ENCODE data around the gene BTNL9. TPM values are rescaled to one million over a fixed set of nuclear protein-coding genes. Genes with fewer than 3 reads are reported as not detected.

The BTNL9 gene
- total RNA-seq, 1 experiment from 2014 or later, result 0.96 TPM

- H2BK20ac ChIP-seq (ENCODE audit: low read depth, low read length, poor library complexity, severe bottlenecking), result no peak overlapping the region
- no peak overlapping the region for H3T11ph ChIP-seq (ENCODE audit: low read length)
- no peak overlapping the region for H4K91ac ChIP-seq (ENCODE audit: insufficient read length, low read depth, low read length)
- no peaks in the 10 kb centered on the region for H3K79me1 ChIP-seq (ENCODE audit: insufficient read depth, low read depth, low read length, poor library complexity, severe bottlenecking)
- peaks cover 9% of the 10 kb centered on the region; the same call in 1 of the 2 replicates for H3K27me3 ChIP-seq (ENCODE audit: insufficient read depth, low read length)
- H2AK5ac ChIP-seq (ENCODE audit: insufficient read length, low read length), result no peak overlapping the region
- peaks cover 1 to 4% of the 10 kb centered on the region in 2 experiments; a peak in 3 of 5 replicates for H3K9me3 Mint-ChIP-seq
- no CpG with 5 or more reads among the region's 2 CpGs for WGBS (ENCODE audit: extremely low coverage, insufficient read length, low lambda C conversion rate)
- TF ChIP-seq CTCF (conservative IDR thresholded peaks at IDR 0.05), result no peak
- no peak overlapping the region for H3K27ac Mint-ChIP-seq
- H3K23ac ChIP-seq (ENCODE audit: insufficient read length, low read depth, low read length), result no peak overlapping the region
- no peaks in the 10 kb centered on the region for H3K36me3 Mint-ChIP-seq (ENCODE audit: insufficient read depth in 1 of 3, low read depth in 3 of 3)
- H3K9ac ChIP-seq (ENCODE audit: extremely low read depth, insufficient read length, low read length), result no peak overlapping the region
- no peak overlapping the region for H3K27ac ChIP-seq (ENCODE audit: insufficient read length, low read depth, low read length)
- no peak overlapping the region for H3K14ac ChIP-seq (ENCODE audit: insufficient read depth, low read length)
- no peak overlapping the region for H2BK120ac ChIP-seq (ENCODE audit: low read depth, low read length, poor library complexity, severe bottlenecking)
- H4K5ac ChIP-seq (ENCODE audit: insufficient read length, low read depth, low read length), result no peak overlapping the region
- H2AFZ ChIP-seq (ENCODE audit: low read length), result no peak overlapping the region
- no peak overlapping the region for H2BK5ac ChIP-seq (ENCODE audit: insufficient read length, low read length)
- no peaks in the 10 kb centered on the region for H3K23me2 ChIP-seq (ENCODE audit: insufficient read length, low read depth, low read length, poor library complexity, severe bottlenecking)
- peaks cover 5% of the 10 kb centered on the region in 2 experiments; a peak in 3 of 4 replicates for H3K4me1 Mint-ChIP-seq
- H4K8ac ChIP-seq (replicated peaks; ENCODE audit: insufficient read length, low read depth, low read length), result no peak overlapping the region
- no peak overlapping the region for H3K4me3 Mint-ChIP-seq
- no peaks in the 10 kb centered on the region for H3K79me2 ChIP-seq (ENCODE audit: insufficient read depth, low read length)
- H3K4me1 ChIP-seq (ENCODE audit: insufficient read depth, low read length), result no peaks in the 10 kb centered on the region
- H4K20me1 ChIP-seq (ENCODE audit: control insufficient read depth, insufficient read depth, insufficient read length), result no peaks in the 10 kb centered on the region
- peaks cover 39% of the 10 kb centered on the region for H3K27me3 Mint-ChIP-seq (ENCODE audit: low read depth)
- H3K56ac ChIP-seq (ENCODE audit: insufficient read length, low read depth, low read length), result no peak overlapping the region
- H2BK12ac ChIP-seq (ENCODE audit: insufficient read length, low read depth, low read length), result no peak overlapping the region
- no peak overlapping the region for H2BK15ac ChIP-seq (ENCODE audit: low read depth, low read length)
- H3K18ac ChIP-seq (ENCODE audit: insufficient read length, low read depth, low read length), result no peak overlapping the region
- H3K9me3 ChIP-seq (ENCODE audit: control insufficient read depth, low read depth, low read length), result no peaks in the 10 kb centered on the region
- no peak overlapping the region for H3K4ac ChIP-seq (ENCODE audit: low read depth, low read length)
- no peak overlapping the region for H3K4me2 ChIP-seq (ENCODE audit: insufficient read depth, insufficient read length, low read length)
- DNase-seq, result no peak
These were observed 7.2 kb downstream of the BTNL9 start for GRCh38 chr5:181047288-181047687.
